Fibroblast of upper back skin (primary cell): ENCODE results near the gene ACTR6.
A peak's percentile ranks its signal among the peaks of the same experiment; 100 is the strongest.

Experiments
- DNase-seq: peaks from one replicate; pipeline ENCODE4 v3.0.0-alpha.2; 2013

Gene ACTR6

DNA sequence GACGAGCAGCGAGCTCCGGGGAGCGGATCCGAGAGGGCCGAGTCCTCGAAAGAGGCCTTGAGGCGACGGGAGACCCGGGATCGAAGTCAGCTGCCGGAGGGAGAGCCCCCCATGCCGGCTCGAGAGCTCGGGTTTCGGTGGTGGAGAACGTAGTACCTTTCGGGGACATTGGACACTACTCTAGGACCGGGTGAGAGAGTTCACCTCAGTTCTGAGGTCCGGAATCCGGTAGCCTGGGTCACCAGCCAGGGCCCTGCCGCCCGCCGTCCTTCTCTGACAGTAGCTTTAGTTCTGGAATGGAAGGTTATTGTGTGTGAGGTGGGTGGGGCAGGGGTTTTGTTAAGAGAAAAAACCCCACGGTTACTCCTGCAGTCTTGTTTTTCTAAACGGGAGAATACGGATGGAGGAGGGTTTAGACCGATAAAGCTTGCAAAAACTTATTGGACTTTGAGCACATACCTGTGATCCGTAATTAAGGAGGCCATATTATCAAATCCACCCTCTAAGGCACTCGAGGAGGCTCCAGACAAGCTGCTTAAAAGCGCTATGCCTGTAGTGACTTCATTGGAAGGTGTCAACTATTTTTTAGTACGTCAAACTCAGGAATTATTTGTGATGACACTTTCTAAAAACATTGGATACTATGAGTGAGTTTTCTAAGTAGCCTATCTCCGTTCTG, 67.1 kb downstream of the ACTR6 start:
- peak; percentile 11 for DNase-seq

DNA sequence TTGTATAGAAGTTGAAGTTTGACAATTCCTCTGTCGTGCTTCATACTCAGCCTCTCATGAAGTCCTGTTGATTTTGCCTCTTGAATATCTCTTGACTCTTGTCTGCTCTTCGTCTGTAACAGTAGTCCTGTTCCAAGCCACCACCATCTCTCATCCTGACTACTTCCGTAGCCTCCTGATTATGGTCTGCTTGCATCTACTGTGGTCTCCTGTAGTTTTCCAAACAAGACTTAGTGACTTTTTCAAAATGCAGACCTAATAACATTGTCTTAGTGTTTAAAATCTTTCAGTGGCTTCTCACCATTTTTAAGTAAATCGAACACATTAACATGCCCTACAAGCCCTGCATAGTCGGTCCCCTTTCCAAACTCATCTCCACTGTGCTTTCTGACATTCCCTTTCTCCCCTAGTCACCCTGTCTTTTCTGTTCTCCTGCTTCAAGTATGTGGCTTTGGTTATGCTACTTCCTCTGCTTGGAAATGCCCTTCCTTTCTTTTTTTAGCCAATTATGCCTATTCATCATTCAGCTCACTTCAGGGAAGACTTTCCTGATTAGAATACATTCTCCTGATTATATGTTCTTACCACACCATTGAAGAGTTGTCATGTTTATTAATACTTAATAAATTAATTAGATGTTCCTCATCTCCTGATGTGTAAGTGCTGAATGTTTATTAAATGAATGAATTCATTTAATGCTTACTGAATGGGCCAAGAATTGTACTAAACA, 68.4 kb downstream of the ACTR6 start:
- no peak for DNase-seq

DNA sequence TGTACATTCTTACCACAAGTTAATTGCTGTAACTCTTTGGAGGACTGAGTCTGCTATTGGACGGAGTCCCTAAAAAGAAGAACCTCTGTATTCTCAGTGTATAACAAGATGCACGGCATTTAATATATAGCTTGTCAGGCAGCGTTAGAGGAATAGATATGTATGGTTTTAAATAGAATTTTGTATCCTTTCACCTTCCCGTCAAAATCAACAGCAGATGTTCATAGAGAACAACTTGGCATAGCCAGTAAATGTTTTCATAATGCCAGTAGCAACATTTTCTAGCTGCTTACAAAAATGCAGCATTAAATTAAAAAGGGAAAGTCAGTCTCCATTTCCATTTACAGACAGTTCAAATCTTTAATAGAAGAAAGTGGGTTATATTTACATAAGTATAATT, 73.2 kb downstream of the ACTR6 start:
- DNase-seq = no peak
